Measurements from ENCODE around the gene GNG7.

DNA sequence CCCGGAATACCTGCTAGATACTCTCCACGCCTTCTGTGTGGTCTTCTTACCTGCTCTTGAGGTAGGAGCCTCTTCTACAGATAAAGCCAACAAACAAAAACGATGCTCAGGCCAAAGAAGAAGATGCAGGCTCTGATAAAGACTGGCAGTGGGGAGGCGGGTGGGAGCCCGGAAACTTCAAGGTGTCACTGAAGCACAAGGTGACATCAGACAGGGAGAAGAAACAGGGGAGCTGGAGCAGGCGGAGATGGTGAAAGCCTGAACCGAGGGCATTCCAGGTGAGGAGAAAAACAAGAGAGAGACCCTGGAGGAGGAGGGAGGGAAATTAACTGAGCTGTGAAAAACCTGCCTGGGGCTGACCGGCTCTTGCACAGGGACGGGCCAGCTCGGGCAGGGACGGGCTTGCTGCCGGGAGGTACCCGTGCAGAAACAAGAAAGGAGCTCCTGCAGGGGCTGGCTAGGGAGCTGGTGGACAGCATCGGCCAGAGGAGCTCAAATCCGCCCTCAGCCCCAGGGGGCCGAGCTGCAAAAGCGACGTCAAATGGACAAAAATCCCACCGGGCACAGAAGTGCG is 19.0 kb downstream of the GNG7 start:
- TF ChIP-seq, protein P1, sequence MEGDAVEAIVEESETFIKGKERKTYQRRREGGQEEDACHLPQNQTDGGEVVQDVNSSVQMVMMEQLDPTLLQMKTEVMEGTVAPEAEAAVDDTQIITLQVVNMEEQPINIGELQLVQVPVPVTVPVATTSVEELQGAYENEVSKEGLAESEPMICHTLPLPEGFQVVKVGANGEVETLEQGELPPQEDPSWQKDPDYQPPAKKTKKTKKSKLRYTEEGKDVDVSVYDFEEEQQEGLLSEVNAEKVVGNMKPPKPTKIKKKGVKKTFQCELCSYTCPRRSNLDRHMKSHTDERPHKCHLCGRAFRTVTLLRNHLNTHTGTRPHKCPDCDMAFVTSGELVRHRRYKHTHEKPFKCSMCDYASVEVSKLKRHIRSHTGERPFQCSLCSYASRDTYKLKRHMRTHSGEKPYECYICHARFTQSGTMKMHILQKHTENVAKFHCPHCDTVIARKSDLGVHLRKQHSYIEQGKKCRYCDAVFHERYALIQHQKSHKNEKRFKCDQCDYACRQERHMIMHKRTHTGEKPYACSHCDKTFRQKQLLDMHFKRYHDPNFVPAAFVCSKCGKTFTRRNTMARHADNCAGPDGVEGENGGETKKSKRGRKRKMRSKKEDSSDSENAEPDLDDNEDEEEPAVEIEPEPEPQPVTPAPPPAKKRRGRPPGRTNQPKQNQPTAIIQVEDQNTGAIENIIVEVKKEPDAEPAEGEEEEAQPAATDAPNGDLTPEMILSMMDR (IDR thresholded peaks at IDR 0.05) = no peak
- TF ChIP-seq POLR2AphosphoS5 (IDR thresholded peaks at IDR 0.05) (no peak), POLR2A (IDR thresholded peaks at IDR 0.05) (no peak), EP300 (IDR thresholded peaks at IDR 0.05) (no peak)
